ENCODE results near the gene ERCC4. TPM values are rescaled to one million over a fixed set of nuclear protein-coding genes. Genes with fewer than 3 reads are reported as not detected.

Gene ERCC4
- total RNA-seq, 4 donors from 2014 or later = 2.5 to 13.2 (median 4.8) TPM

- no peak for TF ChIP-seq POLR2A (IDR thresholded peaks at IDR 0.05)
- Histone ChIP-seq H3K27ac (no peak overlapping the region), H3K36me3 (no peaks in the 10 kb centered on the region), H3K27me3 (no peaks in the 10 kb centered on the region), H3K4me3 (no peak overlapping the region), H3K4me1 (peaks cover 0 to 13% (median 5%) of the 10 kb centered on the region in 4 donors), H3K9me3 (no peaks in the 10 kb centered on the region)
- no peak for DNase-seq
These were observed 79.3 kb downstream of the ERCC4 start for GRCh38 chr16:13999071-13999894.

- Histone ChIP-seq H3K27me3 (no peaks in the 10 kb centered on the region), H3K4me1 (peaks cover 0 to 13% (median 5%) of the 10 kb centered on the region in 4 donors), H3K4me3 (no peak overlapping the region), H3K9me3 (no peaks in the 10 kb centered on the region), H3K27ac (no peak overlapping the region), H3K36me3 (no peaks in the 10 kb centered on the region)
- no peak for DNase-seq
- no peak for TF ChIP-seq POLR2A (IDR thresholded peaks at IDR 0.05)
- TF ChIP-seq CTCF (IDR thresholded peaks at IDR 0.05) = no peak
These were observed 80.0 kb downstream of the ERCC4 start for GRCh38 chr16:13999895-14000425.

GRCh38 chr16:14001521-14001920, 81.6 kb downstream of the ERCC4 start:
- H3K9me3 ChIP-seq = no peaks in the 10 kb centered on the region
- no peak overlapping the region for H3K4me3 ChIP-seq
- H3K4me1 ChIP-seq = peaks cover 0 to 13% (median 5%) of the 10 kb centered on the region in 4 donors
- no peak for TF ChIP-seq POLR2A (IDR thresholded peaks at IDR 0.05)
- TF ChIP-seq CTCF (IDR thresholded peaks at IDR 0.05) = no peak
- no peaks in the 10 kb centered on the region for H3K36me3 ChIP-seq
- no peaks in the 10 kb centered on the region for H3K27me3 ChIP-seq
- no peak for DNase-seq
- H3K27ac ChIP-seq = no peak overlapping the region

Other genes with a start within 250 kb of the ERCC4 start
- 100 to 1,000 TPM in 1 of 4 donors, 10 to 100 TPM in 3; 42.2 to 136 (median 68.7) TPM for gene MRTFB, start 151.2 kb downstream of the ERCC4 start, total RNA-seq

Data from Peyer's patch (tissue), 4 donors.